Activated CD4-positive, alpha-beta T cell treated with anti-CD3 and anti-CD28 coated beads, Interleukin-2, amount 10 ng/mL, durations not matched to agents 24 days and 14 days (primary cell): Measurements from ENCODE around the gene ZNF473. TPM values are rescaled to one million over a fixed set of nuclear protein-coding genes. Genes with fewer than 3 reads are reported as not detected.
"Not testable (repeated sequence)": the region's sequence is repeated elsewhere in the genome, so short reads cannot be mapped to it uniquely, and the experiment has no call there.

Experiments
- DNase-seq: peaks from one replicate; pipeline ENCODE4 v3.0.0; 2022
- H3K27ac Mint-ChIP-seq: one replicate; pipeline ENCODE4 v1.8.0; 2022; ENCODE audit warnings: mild to moderate bottlenecking, mixed read lengths
- H3K27me3 Mint-ChIP-seq: one replicate; pipeline ENCODE4 v1.8.0; 2022; ENCODE audit warnings: mixed read lengths
- H3K36me3 Mint-ChIP-seq: one replicate; pipeline ENCODE4 v1.8.0; 2022; ENCODE audit warnings: low read depth, mild to moderate bottlenecking, mixed read lengths
- H3K4me1 Mint-ChIP-seq: one replicate; pipeline ENCODE4 v1.8.0; 2021; ENCODE audit warnings: mixed read lengths
- H3K4me3 Mint-ChIP-seq: one replicate; pipeline ENCODE4 v1.8.0; 2022; ENCODE audit warnings: mild to moderate bottlenecking, moderate library complexity, mixed read lengths
- H3K9me3 Mint-ChIP-seq: one replicate; pipeline ENCODE4 v1.8.0; 2021; ENCODE audit warnings: mixed read lengths
- intact Hi-C: fragments of 100-400 bp; cut with micrococcal nuclease; formaldehyde crosslinking; loops from one replicate; pipeline ENCODE4 v1.15.1; 2023
- total RNA-seq: library from RNA; stranded (reverse); gene quantifications from 2 replicates; pipeline ENCODE4 v1.2.3, GENCODE V29; 2022

The ZNF473 gene
- total RNA-seq, 1 donor from 2014 or later, result 14.2 TPM

- Mint-ChIP-seq H3K4me3 (no peak overlapping the region), H3K9me3 (peaks cover 39% of the 10 kb centered on the region), H3K27ac (no peak overlapping the region), H3K4me1 (peaks cover 9% of the 10 kb centered on the region), H3K36me3 (peaks cover 79% of the 10 kb centered on the region), H3K27me3 (peaks cover 2% of the 10 kb centered on the region)
- intact Hi-C loops, result no loop called here
- DNase-seq, result peak; percentile 67
These were observed 21.1 kb downstream of the ZNF473 start for GRCh38 chr19:50046649-50047503.

GRCh38 chr19:50047671-50048070, 21.9 kb downstream of the ZNF473 start:
- H3K4me1 Mint-ChIP-seq, result peaks cover 9% of the 10 kb centered on the region
- no peak overlapping the region for H3K4me3 Mint-ChIP-seq
- no peak overlapping the region for H3K27ac Mint-ChIP-seq
- no peak for DNase-seq
- peaks cover 71% of the 10 kb centered on the region for H3K36me3 Mint-ChIP-seq
- peaks cover 4% of the 10 kb centered on the region for H3K27me3 Mint-ChIP-seq
- H3K9me3 Mint-ChIP-seq, result peaks cover 35% of the 10 kb centered on the region
- intact Hi-C loops, result no loop called here

GRCh38 chr19:50050406-50051227, 24.8 kb downstream of the ZNF473 start:
- Mint-ChIP-seq H3K4me3 (peak overlapping the region; percentile 81), H3K4me1 (peaks cover 9% of the 10 kb centered on the region), H3K27ac (peak overlapping the region; percentile 60), H3K27me3 (peaks cover 4% of the 10 kb centered on the region), H3K9me3 (peaks cover 13% of the 10 kb centered on the region), H3K36me3 (peaks cover 42% of the 10 kb centered on the region)
- DNase-seq, result peak; percentile 91
- intact Hi-C loops, result no loop called here

- peaks cover 13% of the 10 kb centered on the region for H3K9me3 Mint-ChIP-seq
- DNase-seq, H3K27me3 Mint-ChIP-seq, intact Hi-C loops, H3K4me1 Mint-ChIP-seq: not testable (repeated sequence)
- H3K36me3 Mint-ChIP-seq, result peaks cover 35% of the 10 kb centered on the region
- H3K4me3 Mint-ChIP-seq, result peak overlapping the region; percentile 81
- H3K27ac Mint-ChIP-seq, result peak overlapping the region; percentile 60
These were observed 25.6 kb downstream of the ZNF473 start for GRCh38 chr19:50051228-50051895.

GRCh38 chr19:50051964-50052363, 26.2 kb downstream of the ZNF473 start:
- H3K27ac Mint-ChIP-seq, result no peak overlapping the region
- H3K4me1 Mint-ChIP-seq, result peaks cover 9% of the 10 kb centered on the region
- peaks cover 4% of the 10 kb centered on the region for H3K27me3 Mint-ChIP-seq
- no peak for DNase-seq
- H3K4me3 Mint-ChIP-seq, result no peak overlapping the region
- H3K9me3 Mint-ChIP-seq, result peaks cover 13% of the 10 kb centered on the region
- H3K36me3 Mint-ChIP-seq, result peaks cover 29% of the 10 kb centered on the region
- intact Hi-C loops, result no loop called here

- peaks cover 9% of the 10 kb centered on the region for H3K4me1 Mint-ChIP-seq
- H3K36me3 Mint-ChIP-seq, result peaks cover 17% of the 10 kb centered on the region
- intact Hi-C loops, result no loop called here
- no peak overlapping the region for H3K4me3 Mint-ChIP-seq
- DNase-seq, result no peak
- H3K9me3 Mint-ChIP-seq, result peaks cover 13% of the 10 kb centered on the region
- no peak overlapping the region for H3K27ac Mint-ChIP-seq
- H3K27me3 Mint-ChIP-seq, result peaks cover 4% of the 10 kb centered on the region
These were observed 27.3 kb downstream of the ZNF473 start for GRCh38 chr19:50053119-50053518.

- peaks cover 6% of the 10 kb centered on the region for H3K9me3 Mint-ChIP-seq
- H3K27ac Mint-ChIP-seq, result no peak overlapping the region
- no peaks in the 10 kb centered on the region for H3K4me1 Mint-ChIP-seq
- no peak overlapping the region for H3K4me3 Mint-ChIP-seq
- peaks cover 3% of the 10 kb centered on the region for H3K36me3 Mint-ChIP-seq
- no peak for DNase-seq
- intact Hi-C loops, result no loop called here
- H3K27me3 Mint-ChIP-seq, result no peaks in the 10 kb centered on the region
These were observed 32.6 kb downstream of the ZNF473 start for GRCh38 chr19:50058425-50058824.

GRCh38 chr19:50059045-50059444, 33.2 kb downstream of the ZNF473 start:
- no peak overlapping the region for H3K27ac Mint-ChIP-seq
- DNase-seq, result no peak
- H3K4me1 Mint-ChIP-seq, result no peaks in the 10 kb centered on the region
- intact Hi-C loops, result no loop called here
- H3K27me3 Mint-ChIP-seq, result no peaks in the 10 kb centered on the region
- no peak overlapping the region for H3K4me3 Mint-ChIP-seq
- peaks cover 6% of the 10 kb centered on the region for H3K9me3 Mint-ChIP-seq
- H3K36me3 Mint-ChIP-seq, result peaks cover 3% of the 10 kb centered on the region

- intact Hi-C loops, result no loop called here
- DNase-seq, result no peak
- Mint-ChIP-seq H3K4me3 (no peak overlapping the region), H3K4me1 (no peaks in the 10 kb centered on the region), H3K9me3 (peaks cover 10% of the 10 kb centered on the region), H3K27ac (no peak overlapping the region), H3K36me3 (peaks cover 3% of the 10 kb centered on the region), H3K27me3 (no peaks in the 10 kb centered on the region)
These were observed 34.3 kb downstream of the ZNF473 start for GRCh38 chr19:50060107-50060506.

- Mint-ChIP-seq H3K4me3 (no peak overlapping the region), H3K4me1 (no peaks in the 10 kb centered on the region), H3K27ac (no peak overlapping the region), H3K9me3 (peaks cover 7% of the 10 kb centered on the region), H3K36me3 (peaks cover 3% of the 10 kb centered on the region), H3K27me3 (no peaks in the 10 kb centered on the region)
- no peak for DNase-seq
- intact Hi-C loops, result no loop called here
These were observed 35.8 kb downstream of the ZNF473 start for GRCh38 chr19:50061650-50062049.

GRCh38 chr19:50065938-50066337, 40.1 kb downstream of the ZNF473 start:
- H3K27me3 Mint-ChIP-seq, result no peaks in the 10 kb centered on the region
- H3K36me3 Mint-ChIP-seq, result no peaks in the 10 kb centered on the region
- peaks cover 7% of the 10 kb centered on the region for H3K9me3 Mint-ChIP-seq

GRCh38 chr19:50067575-50067974, 41.8 kb downstream of the ZNF473 start:
- no peak overlapping the region for H3K27ac Mint-ChIP-seq
- no peak for DNase-seq
- H3K27me3 Mint-ChIP-seq, result no peaks in the 10 kb centered on the region
- peaks cover 4% of the 10 kb centered on the region for H3K9me3 Mint-ChIP-seq
- no peaks in the 10 kb centered on the region for H3K4me1 Mint-ChIP-seq
- H3K36me3 Mint-ChIP-seq, result no peaks in the 10 kb centered on the region
- intact Hi-C loops, result no loop called here
- no peak overlapping the region for H3K4me3 Mint-ChIP-seq

More at GRCh38 chr19:50065938-50066337, 40.1 kb downstream of the ZNF473 start:
- intact Hi-C loops, result no loop called here
- Mint-ChIP-seq H3K4me3 (no peak overlapping the region), H3K27ac (no peak overlapping the region), H3K4me1 (no peaks in the 10 kb centered on the region)
- no peak for DNase-seq

- H3K9me3 Mint-ChIP-seq, H3K27ac Mint-ChIP-seq, H3K4me3 Mint-ChIP-seq, DNase-seq, intact Hi-C loops, H3K27me3 Mint-ChIP-seq, H3K36me3 Mint-ChIP-seq, H3K4me1 Mint-ChIP-seq: not testable (repeated sequence)
These were observed 42.6 kb downstream of the ZNF473 start for GRCh38 chr19:50068382-50068781.

GRCh38 chr19:50075076-50075475, 49.3 kb downstream of the ZNF473 start:
- H3K4me1 Mint-ChIP-seq, H3K4me3 Mint-ChIP-seq, H3K27ac Mint-ChIP-seq, H3K27me3 Mint-ChIP-seq, H3K36me3 Mint-ChIP-seq, intact Hi-C loops, DNase-seq, H3K9me3 Mint-ChIP-seq: not testable (repeated sequence)
